ENCODE measurements around the gene PKP1.

The PKP1 gene

GRCh38 chr1:201346987-201347386 is 63.7 kb downstream of the PKP1 start:
- Histone ChIP-seq H3K27me3 (no peaks in the 10 kb centered on the region), H3K36me3 (no peaks in the 10 kb centered on the region), H3K4me3 (ENCODE audit: low read depth, low read length) (no peak overlapping the region), H3K4me1 (no peaks in the 10 kb centered on the region), H3K9me3 (no peaks in the 10 kb centered on the region)
- TF ChIP-seq CTCF (IDR thresholded peaks at IDR 0.05; ENCODE audit: low read depth, low read length) = no peak
- DNase-seq = no peak

- H3K36me3 ChIP-seq = no peaks in the 10 kb centered on the region
- H3K4me3 ChIP-seq (ENCODE audit: low read depth, low read length) = no peak overlapping the region
- H3K9me3 ChIP-seq = no peaks in the 10 kb centered on the region
- H3K4me1 ChIP-seq = no peaks in the 10 kb centered on the region
- no peak for DNase-seq
- TF ChIP-seq CTCF (IDR thresholded peaks at IDR 0.05; ENCODE audit: low read depth, low read length) = no peak
- H3K27me3 ChIP-seq = no peaks in the 10 kb centered on the region
These were observed 64.3 kb downstream of the PKP1 start for GRCh38 chr1:201347498-201348210.

GRCh38 chr1:201348211-201348566 is 64.9 kb downstream of the PKP1 start:
- Histone ChIP-seq H3K27me3 (no peaks in the 10 kb centered on the region), H3K4me1 (no peaks in the 10 kb centered on the region), H3K36me3 (no peaks in the 10 kb centered on the region), H3K4me3 (ENCODE audit: low read depth, low read length) (no peak overlapping the region), H3K9me3 (no peaks in the 10 kb centered on the region)
- peak; percentile 61 for DNase-seq
- peak; percentile 79 for TF ChIP-seq CTCF (IDR thresholded peaks at IDR 0.05; ENCODE audit: low read depth, low read length)

- H3K9me3 ChIP-seq = no peaks in the 10 kb centered on the region
- no peak for DNase-seq
- no peaks in the 10 kb centered on the region for H3K36me3 ChIP-seq
- no peak for TF ChIP-seq CTCF (IDR thresholded peaks at IDR 0.05; ENCODE audit: low read depth, low read length)
- no peaks in the 10 kb centered on the region for H3K27me3 ChIP-seq
- H3K4me3 ChIP-seq (ENCODE audit: low read depth, low read length) = no peak overlapping the region
- H3K4me1 ChIP-seq = no peaks in the 10 kb centered on the region
These were observed 65.8 kb downstream of the PKP1 start for GRCh38 chr1:201349092-201349491.

- Histone ChIP-seq H3K27me3 (no peaks in the 10 kb centered on the region), H3K4me3 (ENCODE audit: low read depth, low read length) (no peak overlapping the region), H3K4me1 (no peaks in the 10 kb centered on the region), H3K9me3 (no peaks in the 10 kb centered on the region), H3K36me3 (no peaks in the 10 kb centered on the region)
- no peak for DNase-seq
- TF ChIP-seq CTCF (IDR thresholded peaks at IDR 0.05; ENCODE audit: low read depth, low read length) = no peak
These were observed 67.0 kb downstream of the PKP1 start for GRCh38 chr1:201350361-201350725.

- H3K36me3 ChIP-seq = no peaks in the 10 kb centered on the region
- H3K9me3 ChIP-seq = no peaks in the 10 kb centered on the region
- no peak for DNase-seq
- H3K4me1 ChIP-seq = no peaks in the 10 kb centered on the region
- H3K4me3 ChIP-seq (ENCODE audit: low read depth, low read length) = no peak overlapping the region
- no peaks in the 10 kb centered on the region for H3K27me3 ChIP-seq
- TF ChIP-seq CTCF (IDR thresholded peaks at IDR 0.05; ENCODE audit: low read depth, low read length) = no peak
These were observed 67.6 kb downstream of the PKP1 start for GRCh38 chr1:201350884-201351283.
